IMR-90 (cell line): ENCODE measurements around the gene LCTL.

ENCODE experiments used
- CEBPB ChIP-seq: IDR thresholded peaks from 2 replicates; pipeline ENCODE4 v1.6.1; 2012; ENCODE audit warnings: low read depth, low read length, improper control_type of control experiment
- CHD1 ChIP-seq: IDR thresholded peaks from 2 replicates; pipeline ENCODE4 v1.6.1; 2012; ENCODE audit warnings: low read depth, low read length, improper control_type of control experiment
- CTCF ChIP-seq: conservative IDR thresholded peaks from 2 replicates; pipeline ENCODE4 v1.5.1; 2012; ENCODE audit warnings: mild to moderate bottlenecking, low read depth, low read length, improper control_type of control experiment
- FOS ChIP-seq: fragments of 150-350 bp; IDR thresholded peaks from 2 replicates; pipeline ENCODE4 v1.6.1; 2016; ENCODE audit warnings: low read depth, low read length
- MAZ ChIP-seq: IDR thresholded peaks from 2 replicates; pipeline ENCODE4 v1.6.1; 2012; ENCODE audit warnings: low read depth, mild to moderate bottlenecking, low read length, improper control_type of control experiment, moderate library complexity, borderline replicate concordance
- NFE2L2 ChIP-seq: fragments of 150-350 bp; IDR thresholded peaks from 2 replicates; pipeline ENCODE4 v1.6.1; 2016; ENCODE audit warnings: low read depth, mild to moderate bottlenecking, low read length
- POLR2A ChIP-seq: IDR thresholded peaks from 2 replicates; pipeline ENCODE4 v1.6.1; 2012; ENCODE audit warnings: mild to moderate bottlenecking, low read depth, low read length
- SMC3 ChIP-seq: fragments of 150-350 bp; IDR thresholded peaks from 2 replicates; pipeline ENCODE4 v1.6.1; 2016; ENCODE audit warnings: low read depth, mild to moderate bottlenecking, antibody characterized with exemption, low read length, moderate library complexity
- TF ChIP-seq, protein P1 (sequence below): fragments of 150-350 bp; IDR thresholded peaks from 2 replicates; pipeline ENCODE4 v1.6.1; 2017; ENCODE audit warnings: mild to moderate bottlenecking, antibody characterized with exemption, low read length, low read depth

GRCh38 chr15:66591322-66591862, 25.6 kb upstream of the LCTL start:
- TF ChIP-seq CTCF (no peak), POLR2A (no peak), FOS (no peak), SMC3 (no peak), MAZ (no peak), CHD1 (no peak), CEBPB (no peak), NFE2L2 (no peak)
- TF ChIP-seq, protein P1, sequence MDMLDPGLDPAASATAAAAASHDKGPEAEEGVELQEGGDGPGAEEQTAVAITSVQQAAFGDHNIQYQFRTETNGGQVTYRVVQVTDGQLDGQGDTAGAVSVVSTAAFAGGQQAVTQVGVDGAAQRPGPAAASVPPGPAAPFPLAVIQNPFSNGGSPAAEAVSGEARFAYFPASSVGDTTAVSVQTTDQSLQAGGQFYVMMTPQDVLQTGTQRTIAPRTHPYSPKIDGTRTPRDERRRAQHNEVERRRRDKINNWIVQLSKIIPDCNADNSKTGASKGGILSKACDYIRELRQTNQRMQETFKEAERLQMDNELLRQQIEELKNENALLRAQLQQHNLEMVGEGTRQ, result no peak
